ENCODE results near the gene TMPRSS11F.
"Not testable (repeated sequence)": the region's sequence is repeated elsewhere in the genome, so short reads cannot be mapped to it uniquely, and the experiment has no call there.

Gene TMPRSS11F

DNA sequence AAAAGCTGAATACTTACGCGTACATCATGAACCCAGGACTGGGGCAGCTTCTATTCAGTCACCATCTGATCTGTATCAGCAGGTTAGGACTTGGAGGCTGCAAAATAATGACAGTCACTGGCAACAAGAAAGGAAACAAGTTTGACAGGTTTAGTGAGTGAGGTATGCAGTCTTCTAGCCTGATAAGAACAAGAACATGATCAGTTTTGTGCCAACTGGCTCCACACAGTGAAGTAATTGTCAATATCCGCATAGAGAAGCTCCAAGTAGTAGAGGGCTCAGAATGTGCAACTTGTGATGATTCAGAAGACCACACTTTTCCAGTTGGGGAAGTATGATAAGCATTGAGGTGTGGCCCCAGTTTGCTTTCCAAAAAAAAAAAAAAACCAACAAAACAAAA, at the start of gene TMPRSS11F:
TSS of gene TMPRSS11F (minus strand) at position 77 of the 400 bp plus-strand sequence. CDS start at position 28, 49 bp downstream.
- no peak for DNase-seq

DNA sequence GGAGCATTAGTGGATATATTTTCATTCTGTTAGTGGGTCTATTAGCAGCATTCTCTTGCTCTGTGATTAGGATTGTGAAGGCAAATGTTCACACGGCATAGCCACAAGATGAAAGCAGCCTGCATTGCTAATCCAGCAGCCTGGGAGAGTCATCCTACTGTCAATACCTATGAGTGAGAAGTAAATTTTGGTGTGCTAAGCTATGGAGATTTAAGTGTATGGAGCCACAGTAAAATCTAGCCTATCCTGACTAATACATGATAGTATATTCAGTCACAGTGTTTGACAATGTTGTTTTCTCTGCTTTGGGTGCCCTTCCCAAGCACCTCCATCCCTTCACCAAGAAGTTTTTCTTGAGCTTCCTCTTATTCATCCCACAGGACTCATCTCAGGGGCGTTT, 47.2 kb upstream of the TMPRSS11F start:
- DNase-seq: no peak

DNA sequence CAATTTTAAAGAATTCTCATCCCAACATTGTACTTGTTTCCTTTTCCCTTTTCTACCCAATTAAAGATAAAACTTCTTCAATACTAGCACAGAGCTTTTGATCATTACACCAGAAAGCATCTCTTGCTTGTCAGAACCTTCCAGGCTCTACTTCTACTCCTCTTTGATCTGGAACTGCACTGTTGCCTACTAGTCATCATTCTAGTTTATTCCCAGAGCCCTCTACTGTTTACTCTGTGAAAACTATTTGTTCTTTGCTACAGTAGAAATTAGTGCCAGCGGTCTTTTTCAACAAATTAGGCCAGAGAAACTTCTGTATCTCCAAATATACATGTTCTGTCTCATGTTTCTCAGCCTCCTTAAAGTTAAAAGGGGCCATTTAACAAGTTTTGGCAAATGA, 46.8 kb upstream of the TMPRSS11F start:
- no peak for DNase-seq

DNA sequence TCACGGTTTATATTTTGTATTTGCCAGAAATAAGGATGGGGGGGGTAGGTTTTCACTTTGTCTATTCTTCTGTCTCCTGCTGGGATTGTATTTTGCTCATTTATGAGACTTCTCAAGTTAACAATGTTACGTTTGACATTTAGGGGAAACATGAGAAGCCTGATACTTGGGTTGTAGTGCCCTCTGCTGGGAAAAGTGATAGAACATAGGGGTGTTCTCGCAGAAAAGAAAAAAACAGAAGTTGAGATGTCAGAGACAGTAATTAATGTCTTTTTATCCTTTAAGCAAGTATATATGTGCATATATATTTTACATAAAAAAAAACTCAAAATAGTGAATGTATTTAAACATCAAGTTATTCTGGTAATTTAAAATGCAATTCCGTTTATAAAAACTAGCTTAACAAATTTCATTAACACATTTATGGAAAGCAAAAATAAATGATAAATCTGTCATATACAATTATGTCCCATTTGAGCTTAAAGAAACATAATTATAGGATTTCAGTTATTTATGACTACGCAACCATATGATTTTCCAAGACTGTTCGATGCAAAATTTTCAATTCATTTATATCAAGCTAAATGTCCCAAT, 46.0 kb upstream of the TMPRSS11F start:
- DNase-seq: peak; percentile 50

GRCh38 chr4:68174389-68174788, 44.7 kb upstream of the TMPRSS11F start:
- DNase-seq: not testable (repeated sequence)

- not testable (repeated sequence) for DNase-seq
Observed at GRCh38 chr4:68172147-68172546, 42.5 kb upstream of the TMPRSS11F start.

- DNase-seq: no peak
Observed at GRCh38 chr4:68167706-68168105, 38.0 kb upstream of the TMPRSS11F start.

- no peak for DNase-seq
Observed at GRCh38 chr4:68167166-68167565, 37.5 kb upstream of the TMPRSS11F start.

DNA sequence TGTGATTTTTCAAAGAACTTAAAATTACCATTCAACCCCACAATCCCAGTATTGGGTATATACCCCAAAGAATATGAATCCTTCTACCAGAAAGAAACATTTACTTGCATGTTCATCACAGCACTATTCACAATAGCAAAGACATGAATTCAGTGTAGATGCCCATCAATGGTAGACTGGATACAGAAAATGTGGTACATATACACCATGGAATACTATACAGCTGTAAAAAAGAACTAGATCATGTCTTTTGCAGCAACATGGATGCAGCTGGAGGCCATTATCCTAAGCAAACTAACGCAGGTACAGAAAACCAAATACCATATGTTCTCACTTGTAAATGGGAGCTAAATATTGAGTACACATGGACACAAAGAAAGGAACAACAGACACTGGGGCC, 34.1 kb upstream of the TMPRSS11F start:
- DNase-seq: no peak

DNA sequence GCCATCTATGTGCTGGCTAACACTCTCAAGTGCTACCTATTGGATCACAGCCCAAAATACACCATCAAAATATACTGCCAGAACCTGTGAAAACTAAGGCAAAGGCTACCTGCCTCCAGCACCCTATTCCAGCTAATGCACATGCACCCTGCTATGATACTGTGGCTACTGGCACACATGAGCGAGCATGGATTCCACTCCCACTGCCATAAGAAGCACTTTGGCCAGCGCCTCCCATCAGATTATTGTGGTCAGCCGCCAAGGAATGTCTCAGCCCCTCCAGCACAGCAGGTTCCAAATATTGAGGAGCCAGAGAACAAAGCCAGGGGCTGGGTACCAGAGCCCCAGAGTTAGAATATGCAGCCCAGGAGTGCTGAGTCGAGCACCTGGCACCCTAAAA, 32.5 kb upstream of the TMPRSS11F start:
- no peak for DNase-seq

- no peak for DNase-seq
Observed at GRCh38 chr4:68152411-68152810, 22.7 kb upstream of the TMPRSS11F start.

DNA sequence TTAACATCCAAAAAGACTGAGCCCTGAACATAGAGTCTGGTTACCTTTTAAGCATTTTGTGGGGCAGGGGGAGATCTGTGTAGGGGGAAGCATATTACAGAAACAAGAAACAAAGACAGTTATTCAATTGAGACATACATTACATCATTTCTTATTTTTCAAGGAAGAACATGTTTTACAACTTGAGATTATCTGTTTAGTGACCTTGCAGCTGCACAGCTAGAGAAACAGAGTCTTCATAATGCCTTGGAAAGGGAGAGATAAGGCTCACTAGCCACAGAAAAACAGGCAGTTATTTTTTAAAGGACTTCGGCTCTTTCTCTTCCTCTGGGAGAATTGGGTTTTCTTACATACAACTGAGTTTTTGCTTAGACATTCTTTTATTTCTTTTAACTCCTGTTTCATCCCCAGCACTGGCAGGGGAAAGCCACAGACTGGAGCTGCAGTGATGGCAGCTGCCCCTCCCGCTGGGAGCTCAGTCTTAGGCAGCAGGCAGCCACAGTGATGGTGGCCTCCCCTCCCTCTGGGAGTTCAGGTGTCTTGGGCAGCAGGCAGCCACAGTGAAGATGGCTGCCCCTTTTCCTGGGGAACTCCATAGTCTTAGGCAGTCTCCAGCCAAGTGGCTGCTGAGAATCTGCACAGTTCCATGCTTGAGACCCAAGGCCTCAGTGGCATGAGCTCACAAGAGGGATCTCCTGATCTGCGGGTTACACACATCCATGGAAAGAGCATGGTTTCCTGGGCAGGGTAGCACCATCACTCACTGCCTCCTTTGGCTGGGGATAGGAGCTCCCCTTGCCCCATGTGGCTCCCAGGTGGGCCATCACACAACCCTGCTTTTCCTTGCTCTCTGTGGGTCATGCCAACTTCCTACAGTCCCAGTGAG, 19.4 kb upstream of the TMPRSS11F start:
- DNase-seq: no peak

DNA sequence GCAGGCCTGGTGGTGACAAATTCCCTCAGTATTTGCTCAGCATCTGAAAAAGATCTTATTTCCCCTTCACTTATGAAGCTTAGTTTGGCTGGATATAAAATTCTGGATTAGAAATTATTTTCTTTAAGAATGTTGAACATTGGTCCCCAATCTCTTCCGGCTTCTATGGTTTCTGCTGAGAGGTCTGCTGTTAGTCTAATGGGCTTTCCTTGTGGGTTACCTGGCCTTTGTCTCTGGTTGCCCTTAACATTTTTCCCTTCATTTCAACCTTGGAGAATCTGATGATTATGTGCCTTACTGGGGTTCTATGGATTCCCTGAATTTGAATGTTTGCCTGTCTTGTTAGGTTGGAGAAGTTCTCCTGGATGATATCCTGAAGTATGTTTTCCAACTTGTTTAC, 17.4 kb upstream of the TMPRSS11F start:
- no peak for DNase-seq

DNA sequence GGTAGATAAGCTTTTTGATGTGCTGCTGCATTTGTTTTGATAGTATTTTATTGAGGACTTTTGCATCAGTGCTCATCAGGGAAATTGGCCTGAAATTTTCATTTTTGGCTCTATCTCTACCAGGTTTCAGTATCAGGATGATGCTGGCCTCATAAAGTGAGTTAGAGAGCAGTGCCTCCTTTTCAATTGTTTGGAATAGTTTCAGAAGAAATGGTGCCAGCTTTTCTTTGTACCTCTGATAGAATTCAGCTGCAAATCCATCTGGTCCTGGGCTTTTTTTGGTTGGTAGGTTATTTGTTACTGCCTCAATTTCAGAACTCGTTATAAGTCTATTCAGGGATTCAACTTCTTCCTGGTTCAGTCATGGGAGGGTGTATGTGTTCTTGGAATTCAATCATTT, 15.6 kb upstream of the TMPRSS11F start:
- DNase-seq: no peak

- DNase-seq: no peak
Observed at GRCh38 chr4:68141852-68142251, 12.2 kb upstream of the TMPRSS11F start.

GRCh38 chr4:68132342-68132741, 2.7 kb upstream of the TMPRSS11F start:
- DNase-seq: no peak

DNA sequence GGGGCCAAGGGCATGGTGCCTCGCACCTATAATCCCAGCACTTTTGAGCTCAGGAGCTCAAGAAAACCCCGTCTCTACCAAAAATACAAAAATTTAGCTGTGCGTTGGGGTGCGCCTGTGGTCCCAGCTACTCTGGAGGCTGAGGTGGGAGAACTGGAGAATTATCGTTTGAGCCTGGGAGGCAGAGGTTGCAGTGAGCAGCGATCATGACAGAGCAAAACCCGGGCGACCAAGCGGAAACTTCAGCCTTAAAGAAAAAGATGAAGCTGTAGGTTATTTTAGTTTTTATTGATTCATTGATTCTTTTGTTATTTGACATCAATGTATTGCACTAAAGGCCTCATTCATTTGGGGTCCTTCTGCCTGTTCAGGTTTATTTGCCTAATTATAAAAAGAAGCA, 5.4 kb downstream of the TMPRSS11F start:
- no peak for DNase-seq

GRCh38 chr4:68123525-68123924, 6.1 kb downstream of the TMPRSS11F start:
- no peak for DNase-seq

DNA sequence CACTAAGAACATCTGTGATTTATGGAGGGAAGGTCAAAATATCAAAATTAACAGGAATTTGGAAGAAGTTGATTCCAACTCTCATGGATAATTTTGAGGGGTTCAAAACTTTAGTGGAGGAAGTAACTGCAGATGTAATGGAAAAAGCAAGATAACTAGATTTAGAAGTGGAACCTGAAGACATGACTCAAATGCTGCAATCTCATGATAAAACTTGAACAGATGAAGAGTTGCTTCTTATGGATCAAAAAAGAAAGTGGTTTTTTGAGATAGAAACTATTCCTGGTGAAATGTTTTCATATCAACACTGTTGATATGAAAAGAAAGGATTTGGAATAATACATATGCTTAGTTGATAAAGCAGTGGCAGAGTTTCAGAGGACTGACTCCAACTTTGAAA, 9.7 kb downstream of the TMPRSS11F start:
- DNase-seq: no peak

DNA sequence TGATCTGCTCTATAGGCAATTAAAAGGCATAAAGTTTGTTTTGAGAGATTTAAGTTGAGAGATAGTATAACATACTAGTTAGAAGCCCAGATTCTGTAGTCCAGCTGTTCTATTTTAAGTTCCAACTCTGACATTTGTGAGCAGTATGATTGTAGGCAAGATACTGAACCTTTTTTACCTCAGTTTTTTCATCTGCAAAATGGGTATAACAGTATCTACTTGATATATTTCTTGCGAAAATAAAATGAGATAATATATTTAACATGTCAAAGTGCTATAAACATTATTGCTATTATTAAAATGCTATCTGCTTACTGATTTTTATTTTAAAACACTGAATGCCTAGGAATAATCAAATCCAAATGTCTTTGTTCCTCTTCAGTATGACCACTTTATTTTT, 19.2 kb downstream of the TMPRSS11F start:
- no peak for DNase-seq

GRCh38 chr4:68109868-68110267, 19.8 kb downstream of the TMPRSS11F start:
- DNase-seq: no peak

- DNase-seq: no peak
Observed at GRCh38 chr4:68082758-68083157, 46.9 kb downstream of the TMPRSS11F start.

- DNase-seq: no peak
Observed at GRCh38 chr4:68079928-68080327, 49.7 kb downstream of the TMPRSS11F start.

- DNase-seq: no peak
Observed at GRCh38 chr4:68077737-68078136, 51.9 kb downstream of the TMPRSS11F start.

- no peak for DNase-seq
Observed at GRCh38 chr4:68077301-68077700, 52.4 kb downstream of the TMPRSS11F start.

Data from stimulated activated CD4-positive, alpha-beta T cell treated with anti-CD3 and anti-CD28 coated beads, Interleukin-15, amount 100 ng/mL, for 24 hours (primary cell).